ENCODE data around the gene CCNT1.
"Not testable (repeated sequence)": the region's sequence is repeated elsewhere in the genome, so short reads cannot be mapped to it uniquely, and the experiment has no call there.

The CCNT1 gene

GRCh38 chr12:48690990-48691389 lies 25.5 kb downstream of the CCNT1 start:
- no peak for FAIRE-seq

GRCh38 chr12:48690436-48690835 lies 26.1 kb downstream of the CCNT1 start:
- no peak for FAIRE-seq

- no peak for FAIRE-seq
Observed at GRCh38 chr12:48688836-48689235, 27.7 kb downstream of the CCNT1 start.

- FAIRE-seq: no peak
Observed at GRCh38 chr12:48687592-48687991, 28.9 kb downstream of the CCNT1 start.

GRCh38 chr12:48686615-48687334 lies 29.7 kb downstream of the CCNT1 start:
- no peak for FAIRE-seq

- FAIRE-seq: no peak
Observed at GRCh38 chr12:48686037-48686595, 30.4 kb downstream of the CCNT1 start.

GRCh38 chr12:48683534-48683933 lies 33.0 kb downstream of the CCNT1 start:
- FAIRE-seq: no peak

- FAIRE-seq: no peak
Observed at GRCh38 chr12:48682927-48683326, 33.6 kb downstream of the CCNT1 start.

- FAIRE-seq: not testable (repeated sequence)
Observed at GRCh38 chr12:48682533-48682905, 34.0 kb downstream of the CCNT1 start.

- FAIRE-seq: no peak
Observed at GRCh38 chr12:48681710-48682532, 34.6 kb downstream of the CCNT1 start, which contains the start of gene KANSL2. TSS of gene KANSL2 (minus strand) at chr12:48682238. CDS start at chr12:48681632, 606 bp downstream.

GRCh38 chr12:48681399-48681709 lies 35.2 kb downstream of the CCNT1 start:
- FAIRE-seq: no peak

GRCh38 chr12:48680861-48681260 lies 35.6 kb downstream of the CCNT1 start:
- no peak for FAIRE-seq

- no peak for FAIRE-seq
Observed at GRCh38 chr12:48678551-48679185, 37.8 kb downstream of the CCNT1 start.

GRCh38 chr12:48671231-48671856 lies 45.2 kb downstream of the CCNT1 start:
- no peak for FAIRE-seq

- FAIRE-seq: no peak
Observed at GRCh38 chr12:48668996-48669395, 47.5 kb downstream of the CCNT1 start.

GRCh38 chr12:48659863-48660262 lies 56.6 kb downstream of the CCNT1 start:
- FAIRE-seq: no peak

GRCh38 chr12:48651681-48652080 lies 64.8 kb downstream of the CCNT1 start:
- no peak for FAIRE-seq

GRCh38 chr12:48645354-48645753 lies 71.2 kb downstream of the CCNT1 start:
- FAIRE-seq: not testable (repeated sequence)

GRCh38 chr12:48643011-48643410 lies 73.5 kb downstream of the CCNT1 start:
- FAIRE-seq: no peak

- FAIRE-seq: not testable (repeated sequence)
Observed at GRCh38 chr12:48641752-48642555, 74.6 kb downstream of the CCNT1 start.

- no peak for FAIRE-seq
Observed at GRCh38 chr12:48640854-48641253, 75.7 kb downstream of the CCNT1 start.

- no peak for FAIRE-seq
Observed at GRCh38 chr12:48640428-48640827, 76.1 kb downstream of the CCNT1 start.

Data from islet of Langerhans (tissue), 1 donor.